H1 (cell line): ENCODE results near the gene ADCY7. TPM values are rescaled to one million over a fixed set of nuclear protein-coding genes. Genes with fewer than 3 reads are reported as not detected.

Experiments used
- CTCF ChIA-PET: fragments of 300-600 bp; sonication (Branson Sonifier 250); formaldehyde crosslinking; loops from one replicate; lab custom pipeline; 2021; ENCODE audit not compliant: partially characterized antibody; lab: Charles Lee
- POLR2A ChIA-PET: fragments of 300-600 bp; sonication (Branson Sonifier 250); formaldehyde crosslinking; loops from one replicate; lab custom pipeline; 2021; ENCODE audit warnings: inconsistent platforms; ENCODE audit not compliant: partially characterized antibody; lab: Charles Lee
- DNase-seq, 2 experiments: peaks; one replicate each; pipeline versions ENCODE4 v3.0.0 to v3.0.0-alpha.2; 2010 to 2022; ENCODE audit warnings: low spot score in 2 of 2, low read depth in 1 of 2, mixed read lengths in 1 of 2
- FAIRE-seq: peaks from 2 replicates; lab custom pipeline; 2011; peaks lifted over from hg19 to GRCh38; lab: Jason Lieb, UNC
- H2AFZ ChIP-seq: 2 replicates; pipeline ENCODE4 v1.8.1; 2012; ENCODE audit warnings: low read length, inconsistent platforms
- H2AK5ac ChIP-seq: 2 replicates; pipeline ENCODE4 v1.6.1; 2013; ENCODE audit warnings: low read depth, low read length
- H2BK120ac ChIP-seq: replicated peaks from 2 replicates; pipeline ENCODE3; 2013; ENCODE audit warnings: low read depth, low read length, inconsistent platforms
- H2BK12ac ChIP-seq: 2 replicates; pipeline ENCODE4 v1.6.1; 2013; ENCODE audit warnings: low read depth, low read length
- H2BK15ac ChIP-seq: 2 replicates; pipeline ENCODE4 v1.6.1; 2013; ENCODE audit warnings: low read length
- H2BK20ac ChIP-seq: 2 replicates; pipeline ENCODE4 v1.6.1; 2013; ENCODE audit warnings: low read length
- H2BK5ac ChIP-seq: 2 replicates; pipeline ENCODE4 v1.6.1; 2013; ENCODE audit warnings: low read depth, low read length
- H3K14ac ChIP-seq: 2 replicates; pipeline ENCODE4 v1.6.1; 2013; ENCODE audit warnings: inconsistent platforms; ENCODE audit not compliant: insufficient read length
- H3K18ac ChIP-seq: 2 replicates; pipeline ENCODE4 v1.6.1; 2013; ENCODE audit warnings: low read length; ENCODE audit errors: extremely low read depth
- H3K23ac ChIP-seq: 2 replicates; pipeline ENCODE4 v1.6.1; 2013; ENCODE audit warnings: inconsistent platforms; ENCODE audit not compliant: insufficient read length
- H3K23me2 ChIP-seq: 2 replicates; pipeline ENCODE4 v1.6.1; 2013; ENCODE audit warnings: low read depth, low read length
- H3K27ac ChIP-seq: 2 replicates; pipeline ENCODE4 v1.6.1; 2011; ENCODE audit warnings: low read depth, low read length, inconsistent platforms
- H3K27me3 ChIP-seq, 4 experiments: replicated peaks in 1 of 4; 1 replicate in 1 of 4; 2 replicates in 3 of 4; pipeline versions ENCODE4 v1.6.1 to v1.8.1; 2011 to 2013; ENCODE audit warnings: low read length in 3 of 4, mild to moderate bottlenecking in 3 of 4, inconsistent platforms in 2 of 4, mixed read lengths in 2 of 4, moderate library complexity in 1 of 4; ENCODE audit not compliant: control insufficient read depth in 3 of 4, insufficient read depth in 3 of 4; ENCODE audit errors: extremely low read depth in 1 of 4
- H3K36me3 ChIP-seq, 4 experiments: 2 replicates each; pipeline versions ENCODE4 v1.6.1 to v1.8.1; 2011 to 2013; ENCODE audit warnings: mild to moderate bottlenecking in 4 of 4, low read length in 3 of 4, moderate library complexity in 2 of 4, control low read depth in 1 of 4, inconsistent platforms in 1 of 4; ENCODE audit not compliant: insufficient read depth in 4 of 4, control insufficient read depth in 2 of 4
- H3K4ac ChIP-seq: replicated peaks from 2 replicates; pipeline ENCODE3; 2013; ENCODE audit warnings: low read length, low read depth, mixed read lengths, inconsistent platforms; ENCODE audit not compliant: insufficient read length
- H3K4me1 ChIP-seq, 4 experiments: replicated peaks in 1 of 4; 1 replicate in 1 of 4; 2 replicates in 3 of 4; pipeline versions ENCODE4 v1.6.1 to v1.8.1; 2011 to 2013; ENCODE audit warnings: low read length in 3 of 4, inconsistent platforms in 2 of 4, mixed read lengths in 1 of 4; ENCODE audit not compliant: insufficient read depth in 4 of 4, control insufficient read depth in 3 of 4
- H3K4me2 ChIP-seq, 2 experiments: 2 replicates each; pipeline versions ENCODE4 v1.6.1 to v1.8.1; 2011 to 2013; ENCODE audit warnings: low read depth in 2 of 2, low read length in 2 of 2, control low read depth in 1 of 2, inconsistent platforms in 1 of 2, mild to moderate bottlenecking in 1 of 2; ENCODE audit not compliant: insufficient read depth in 1 of 2
- H3K4me3 ChIP-seq, 4 experiments: fragments of 200-600, 300-600 bp in 1 of 4; sonication (generic), shearing (Covaris generic), sonication (Bioruptor Twin) in 1 of 4; 2 replicates each; pipeline versions ENCODE4 v1.5.1 to v1.8.1; 2011 to 2016; ENCODE audit warnings: low read length in 4 of 4, low read depth in 3 of 4, control low read depth in 2 of 4, inconsistent platforms in 2 of 4, mild to moderate bottlenecking in 2 of 4, mixed read lengths in 1 of 4, moderate library complexity in 1 of 4; ENCODE audit not compliant: insufficient read depth in 2 of 4; ENCODE audit errors: extremely low read depth in 1 of 4
- H3K56ac ChIP-seq: replicated peaks from 2 replicates; pipeline ENCODE3; 2013; ENCODE audit warnings: low read depth, mild to moderate bottlenecking, mixed read lengths, low read length, inconsistent platforms; ENCODE audit not compliant: insufficient read length
- H3K79me1 ChIP-seq: 2 replicates; pipeline ENCODE4 v1.6.1; 2013; ENCODE audit warnings: low read depth, low read length, control low read depth
- H3K79me2 ChIP-seq, 2 experiments: 2 replicates each; pipeline versions ENCODE4 v1.6.1 to v1.8.1; 2012 to 2013; ENCODE audit warnings: low read length in 2 of 2, mild to moderate bottlenecking in 2 of 2, inconsistent platforms in 1 of 2; ENCODE audit not compliant: insufficient read depth in 2 of 2, control insufficient read depth in 1 of 2
- H3K9ac ChIP-seq, 4 experiments: replicated peaks in 1 of 4; 1 replicate in 1 of 4; 2 replicates in 3 of 4; pipeline versions ENCODE4 v1.6.1 to v1.8.1; 2011 to 2013; ENCODE audit warnings: low read depth in 3 of 4, low read length in 3 of 4, control low read depth in 2 of 4, mild to moderate bottlenecking in 2 of 4, moderate library complexity in 2 of 4, inconsistent platforms in 1 of 4; ENCODE audit errors: extremely low read depth in 1 of 4
- H3K9me3 ChIP-seq, 2 experiments: 2 replicates each; pipeline versions ENCODE4 v1.6.1 to v1.8.1; 2012 to 2013; ENCODE audit warnings: mild to moderate bottlenecking in 2 of 2, moderate library complexity in 2 of 2, control low read depth in 1 of 2, inconsistent platforms in 1 of 2, low read depth in 1 of 2, low read length in 1 of 2, mixed read lengths in 1 of 2; ENCODE audit not compliant: insufficient read depth in 2 of 2
- H4K20me1 ChIP-seq, 2 experiments: replicated peaks in 1 of 2; 2 replicates each; pipeline versions ENCODE3 to v1.8.1; 2011 to 2013; ENCODE audit warnings: inconsistent platforms in 2 of 2, low read length in 2 of 2, mild to moderate bottlenecking in 1 of 2; ENCODE audit not compliant: insufficient read depth in 2 of 2, control insufficient read depth in 1 of 2
- H4K5ac ChIP-seq: 2 replicates; pipeline ENCODE4 v1.6.1; 2013; ENCODE audit warnings: low read length, low read depth, mixed read lengths, inconsistent platforms; ENCODE audit not compliant: insufficient read length
- H4K8ac ChIP-seq: 2 replicates; pipeline ENCODE4 v1.8.0; 2013; ENCODE audit warnings: mild to moderate bottlenecking, moderate library complexity, low read length, inconsistent platforms; ENCODE audit not compliant: insufficient read depth; ENCODE audit errors: extremely low read depth
- H4K91ac ChIP-seq: replicated peaks from 2 replicates; pipeline ENCODE3; 2013; ENCODE audit warnings: low read length, mixed read lengths, inconsistent platforms; ENCODE audit not compliant: insufficient read length
- ATF3 ChIP-seq: IDR thresholded peaks from 2 replicates; pipeline ENCODE4 v1.6.1; 2011; ENCODE audit warnings: low read depth, mild to moderate bottlenecking, low read length; ENCODE audit not compliant: insufficient read depth
- BRCA1 ChIP-seq: IDR thresholded peaks from 2 replicates; pipeline ENCODE4 v1.6.1; 2012; ENCODE audit warnings: low read depth, low read length, improper control_type of control experiment
- CBX8 ChIP-seq: fragments of 300-800, 300-1000 bp; sonication (generic); IDR thresholded peaks from 2 replicates; pipeline ENCODE4 v1.7.1; 2016; ENCODE audit warnings: low read depth, low read length, borderline replicate concordance
- FOSL1 ChIP-seq: IDR thresholded peaks from 2 replicates; pipeline ENCODE4 v1.6.1; 2011; ENCODE audit warnings: mild to moderate bottlenecking, low read depth, low read length, moderate library complexity; ENCODE audit not compliant: insufficient read depth
- KDM1A ChIP-seq: fragments of 200-600, 300-600 bp; sonication (generic); IDR thresholded peaks from 2 replicates; pipeline ENCODE4 v1.7.1; 2016; ENCODE audit warnings: mild to moderate bottlenecking, low read length, borderline replicate concordance
- NANOG ChIP-seq: IDR thresholded peaks from 2 replicates; pipeline ENCODE4 v1.6.1; 2011; ENCODE audit warnings: low read length, low read depth, mild to moderate bottlenecking, inconsistent platforms; ENCODE audit not compliant: insufficient read depth, poor library complexity, severe bottlenecking
- POU5F1 ChIP-seq: IDR thresholded peaks from 2 replicates; pipeline ENCODE4 v1.6.1; 2011; ENCODE audit warnings: low read depth, mild to moderate bottlenecking, low read length, moderate library complexity
- SP1 ChIP-seq: IDR thresholded peaks from 2 replicates; pipeline ENCODE4 v1.6.1; 2011; ENCODE audit warnings: low read depth, low read length
- SP4 ChIP-seq: IDR thresholded peaks from 2 replicates; pipeline ENCODE4 v1.6.1; 2012; ENCODE audit warnings: low read length, inconsistent platforms
- YY1 ChIP-seq: IDR thresholded peaks from 2 replicates; pipeline ENCODE4 v1.6.1; 2011; ENCODE audit warnings: low read depth, mild to moderate bottlenecking, low read length
- WGBS, 2 experiments: shearing (Covaris generic) in 1 of 2; methylation state at CpG; one replicate each; pipeline versions ENCODE4 v1.1.6 to v1.1.7; 2013 to 2015; ENCODE audit warnings: low lambda C conversion rate in 2 of 2, mixed read lengths in 2 of 2, inconsistent platforms in 1 of 2, low coverage in 1 of 2, missing lambda C conversion rate in 1 of 2; ENCODE audit not compliant: insufficient replicate concordance in 2 of 2, insufficient coverage in 1 of 2, insufficient read length in 1 of 2; ENCODE audit errors: extremely low coverage in 1 of 2, missing lambda C conversion rate in 1 of 2; 5-methylcytosine and 5-hydroxymethylcytosine counted together
- polyA plus RNA-seq, 7 experiments: library from polyadenylated mRNA; depleted of rRNA in 3 of 7; stranded (reverse) in 5 of 7; unstranded in 2 of 7; fragments of >200 nt in 5 of 7; fragments of 200-250 nt in 2 of 7; gene quantifications; 1 replicate in 5 of 7; 2 replicates in 1 of 7; 4 replicates in 1 of 7; pipeline versions ENCODE4 v1.2.1 to v1.2.3, GENCODE V29; 2011 to 2013; ENCODE audit warnings: missing spikeins in 2 of 7, mixed read lengths in 2 of 7
- total RNA-seq: library from RNA; stranded (reverse); fragmentation: NEBNext Ultra II Directional; extraction: Animal tissue kit (Norgen Biotek cat#: 25700); gene quantifications from 2 replicates; pipeline ENCODE4 v1.2.1, GENCODE V29; 2021
- TF ChIP-seq, protein P1 (sequence below): IDR thresholded peaks from 2 replicates; pipeline ENCODE4 v1.6.1; 2012; ENCODE audit warnings: inconsistent platforms

Gene ADCY7
- total and polyA plus RNA-seq, 2 of the 8 experiments (the other 6 are each of a cell fraction or from before 2014, with no cell fraction given): 2.4 to 5.1 TPM

- Histone ChIP-seq H2AK5ac (no peak overlapping the region), H3K4ac (no peak overlapping the region), H3K18ac (no peak overlapping the region), H4K8ac (0 out of 2 replicates have a peak overlapping the region, but pooled peaks have one; percentile 71), H3K9me3 (no peaks in the 10 kb centered on the region; a peak in 1 of 4 replicates), H2BK12ac (no peak overlapping the region), H3K9ac (no peak overlapping the region), H3K4me2 (no peak overlapping the region), H2BK120ac (no peak overlapping the region), H3K23me2 (no peaks in the 10 kb centered on the region), H3K79me2 (no peaks in the 10 kb centered on the region), H4K91ac (no peak overlapping the region), H3K27me3 (no peaks in the 10 kb centered on the region), H3K56ac (no peak overlapping the region), H3K4me1 (no peaks in the 10 kb centered on the region; a peak in 1 of 7 replicates), H4K20me1 (peaks cover 2 to 3% of the 10 kb centered on the region in 2 experiments), H3K36me3 (0 out of 8 replicates have a peak, but pooled peaks cover 0 to 1% (median 0%) of the 10 kb centered on the region in 4 experiments), H4K5ac (no peak overlapping the region), H2AFZ (no peak overlapping the region), H3K23ac (no peak overlapping the region), H2BK5ac (no peak overlapping the region), H2BK15ac (no peak overlapping the region), H3K79me1 (no peaks in the 10 kb centered on the region), H3K4me3 (no peak overlapping the region), H3K27ac (no peak overlapping the region), H3K14ac (no peak overlapping the region), H2BK20ac (no peak overlapping the region)
- FAIRE-seq (no peak), DNase-seq (peak in 1 of 2 experiments; percentile 42)
- WGBS, 2 experiments: 90% methylated on average over 17 of the region's 18 CpGs; no CpG with 5 or more reads in 1 of the 2 experiments
- ChIA-PET POLR2A (interaction anchor here (1.3 to 1.6 kb wide), 3 partner anchors 11 to 46 kb away, joined by 4 to 5 read pairs (median 4); no protein-coding TSS in a partner anchor), CTCF (interaction anchor here (1.2 to 1.8 kb wide), 5 partner anchors 7 to 229 kb away, joined by 3 to 6 read pairs (median 4); partner anchors contain the start of gene ADCY7)
- TF ChIP-seq ATF3 (no peak), NANOG (no peak), POU5F1 (no peak), BRCA1 (no peak), CBX8 (no peak), YY1 (no peak), SP4 (no peak), FOSL1 (no peak), KDM1A (no peak), SP1 (no peak)
- TF ChIP-seq, protein P1, sequence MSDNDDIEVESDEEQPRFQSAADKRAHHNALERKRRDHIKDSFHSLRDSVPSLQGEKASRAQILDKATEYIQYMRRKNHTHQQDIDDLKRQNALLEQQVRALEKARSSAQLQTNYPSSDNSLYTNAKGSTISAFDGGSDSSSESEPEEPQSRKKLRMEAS: no peak
Measured at GRCh38 chr16:50308237-50308965, 42.0 kb downstream of the ADCY7 start.
